ENCODE results near the gene TCL1B. TPM values are rescaled to one million over a fixed set of nuclear protein-coding genes. Genes with fewer than 3 reads are reported as not detected.
"Not testable (repeated sequence)": the region's sequence is repeated elsewhere in the genome, so short reads cannot be mapped to it uniquely, and the experiment has no call there.

Gene TCL1B
- total RNA-seq, 4 donors from 2014 or later: not detected

- Histone ChIP-seq H3K4me3 (no peak overlapping the region), H3K4me1 (no peaks in the 10 kb centered on the region), H3K9me3 (peaks cover 0 to 40% (median 0%) of the 10 kb centered on the region in 3 donors), H3K36me3 (no peaks in the 10 kb centered on the region), H3K27ac (no peak overlapping the region), H3K27me3 (peaks cover 26% of the 10 kb centered on the region)
- ATAC-seq: no peak
- TF ChIP-seq EP300 (IDR thresholded peaks at IDR 0.05) (no peak), POLR2A (IDR thresholded peaks at IDR 0.05) (no peak), POLR2AphosphoS5 (IDR thresholded peaks at IDR 0.05) (no peak), CTCF (IDR thresholded peaks at IDR 0.05) (no peak)
- 57 to 92% methylated on average over 1 of the region's 1 CpG for WGBS, 2 donors (ENCODE audit: low coverage in 1 of 2)
Observed at GRCh38 chr14:95722525-95723190, 36.4 kb downstream of the TCL1B start.

- H3K4me1 ChIP-seq: no peaks in the 10 kb centered on the region
- H3K4me3 ChIP-seq: no peak overlapping the region
- no CpG with 5 or more reads among the region's 5 CpGs for WGBS, 2 donors (ENCODE audit: low coverage in 1 of 2)
- no peak for ATAC-seq
- TF ChIP-seq CTCF (IDR thresholded peaks at IDR 0.05) (no peak), POLR2AphosphoS5 (IDR thresholded peaks at IDR 0.05) (no peak), EP300 (IDR thresholded peaks at IDR 0.05) (no peak), POLR2A (IDR thresholded peaks at IDR 0.05) (no peak)
- no peaks in the 10 kb centered on the region for H3K36me3 ChIP-seq
- H3K27ac ChIP-seq: no peak overlapping the region
- H3K9me3 ChIP-seq: peaks cover 0 to 38% (median 0%) of the 10 kb centered on the region in 3 donors
- peaks cover 35% of the 10 kb centered on the region for H3K27me3 ChIP-seq
Observed at GRCh38 chr14:95725685-95726336, 39.6 kb downstream of the TCL1B start.

GRCh38 chr14:95727056-95727700, 41.0 kb downstream of the TCL1B start:
- Histone ChIP-seq H3K4me3 (no peak overlapping the region), H3K36me3 (no peaks in the 10 kb centered on the region), H3K4me1 (no peaks in the 10 kb centered on the region), H3K9me3 (peaks cover 0 to 24% (median 0%) of the 10 kb centered on the region in 3 donors), H3K27ac (no peak overlapping the region), H3K27me3 (peaks cover 31% of the 10 kb centered on the region)
- 54 to 76% methylated on average over 3 to 6 of the region's 6 CpGs for WGBS, 2 donors (ENCODE audit: low coverage in 1 of 2)
- TF ChIP-seq POLR2AphosphoS5 (IDR thresholded peaks at IDR 0.05): no peak
- no peak for TF ChIP-seq EP300 (IDR thresholded peaks at IDR 0.05)
- TF ChIP-seq POLR2A (IDR thresholded peaks at IDR 0.05): no peak
- no peak for TF ChIP-seq CTCF (IDR thresholded peaks at IDR 0.05)
- no peak for ATAC-seq

- H3K27me3 ChIP-seq: peaks cover 44% of the 10 kb centered on the region
- not testable (repeated sequence) for H3K9me3 ChIP-seq, H3K36me3 ChIP-seq, ATAC-seq, H3K4me1 ChIP-seq, H3K27ac ChIP-seq, H3K4me3 ChIP-seq
- WGBS, 2 donors (ENCODE audit: low coverage in 1 of 2): 82 to 86% methylated on average over 2 to 5 of the region's 8 CpGs
Observed at GRCh38 chr14:95729402-95730028, 43.3 kb downstream of the TCL1B start.

- Histone ChIP-seq H3K36me3 (no peaks in the 10 kb centered on the region), H3K4me1 (no peaks in the 10 kb centered on the region), H3K27ac (no peak overlapping the region), H3K9me3 (no peaks in the 10 kb centered on the region), H3K27me3 (peaks cover 48% of the 10 kb centered on the region), H3K4me3 (no peak overlapping the region)
- WGBS, 2 donors (ENCODE audit: low coverage in 1 of 2): 85 to 88% methylated on average over 3 to 5 of the region's 5 CpGs
- no peak for ATAC-seq
- TF ChIP-seq POLR2AphosphoS5 (IDR thresholded peaks at IDR 0.05) (no peak), EP300 (IDR thresholded peaks at IDR 0.05) (no peak), POLR2A (IDR thresholded peaks at IDR 0.05) (no peak), CTCF (IDR thresholded peaks at IDR 0.05) (no peak)
Observed at GRCh38 chr14:95730126-95730525, 43.9 kb downstream of the TCL1B start.

All from gastroesophageal sphincter (tissue), 4 donors.